ENCODE results near the gene CCDC146.
"Not testable (repeated sequence)": the region's sequence is repeated elsewhere in the genome, so short reads cannot be mapped to it uniquely, and the experiment has no call there.

- TF ChIP-seq CTCF, POLR2A (IDR thresholded peaks at IDR 0.05): not testable (repeated sequence)
Observed at GRCh38 chr7:77228795-77229194, 106.4 kb downstream of the CCDC146 start.
